K562 (cell line): Measurements from ENCODE around the gene IFFO2. TPM values are rescaled to one million over a fixed set of nuclear protein-coding genes. Genes with fewer than 3 reads are reported as not detected.

Experiments used
- ATAC-seq: fragments of 200-7000 bp; cut with Tn5 transposase; 3 replicates; pipeline ENCODE4 v1.9.1; 2020; ENCODE audit warnings: moderate library complexity
- BruUV-seq: library from RNA; stranded (reverse); fragments of 400-500 nt; replicated peaks from 2 replicates; lab custom pipeline; 2021; lab: Mats Ljungman, UMichigan
- CTCF ChIA-PET: fragments of 300-600 bp; formaldehyde crosslinking; extraction: SDS; loops from one replicate; lab custom pipeline; 2021; ENCODE audit warnings: low intra/inter-chr PET ratio; lab: Yijun Ruan, JAX
- POLR2A ChIA-PET: fragments of 300-600, 350-650 bp; sonication (Branson Sonifier 250); formaldehyde crosslinking; extraction: SDS; loops from one replicate; lab custom pipeline; 2021; ENCODE audit warnings: antibody characterized with exemption, inconsistent platforms; lab: Yijun Ruan, JAX
- DNase-seq, 4 experiments: peaks; one replicate each; pipeline versions ENCODE4 v3.0.0 to v3.0.0-alpha.2; 2011 to 2018; ENCODE audit warnings: low spot score in 3 of 4, mixed read lengths in 3 of 4; ENCODE audit errors: extremely low read depth in 1 of 4
- FAIRE-seq: peaks from 2 replicates; lab custom pipeline; 2011; peaks lifted over from hg19 to GRCh38; lab: Jason Lieb, UNC
- H2AFZ ChIP-seq: 2 replicates; pipeline ENCODE4 v1.6.0; 2011; ENCODE audit warnings: low read depth, low read length, control low read depth, inconsistent platforms
- H3K27ac ChIP-seq: fragments of 200-600 bp; 3 replicates; pipeline ENCODE4 v1.8.0; 2011; ENCODE audit warnings: low read depth, mild to moderate bottlenecking, control low read depth, inconsistent platforms, low read length, moderate library complexity, mixed read lengths; ENCODE audit errors: extremely low read depth
- H3K27me3 ChIP-seq, 2 experiments: fragments of 300-600 bp in 1 of 2; 2 replicates in 1 of 2; 3 replicates in 1 of 2; pipeline versions ENCODE4 v1.6.0 to v1.8.0; 2011; ENCODE audit warnings: inconsistent platforms in 2 of 2, low read length in 2 of 2, mild to moderate bottlenecking in 1 of 2, mixed read lengths in 1 of 2, moderate library complexity in 1 of 2; ENCODE audit not compliant: control insufficient read depth in 2 of 2, insufficient read depth in 2 of 2
- H3K36me3 ChIP-seq: fragments of 300-600 bp; 3 replicates; pipeline ENCODE4 v1.8.0; 2011; ENCODE audit warnings: mild to moderate bottlenecking, low read length, inconsistent platforms; ENCODE audit not compliant: control insufficient read depth, insufficient read depth
- H3K4me1 ChIP-seq, 2 experiments: fragments of 200-600 bp in 1 of 2; replicated peaks in 1 of 2; 2 replicates in 1 of 2; 3 replicates in 1 of 2; pipeline versions ENCODE4 v1.5.1 to v1.8.0; 2011; ENCODE audit warnings: inconsistent platforms in 2 of 2, low read length in 2 of 2, mild to moderate bottlenecking in 1 of 2, mixed read lengths in 1 of 2, moderate library complexity in 1 of 2; ENCODE audit not compliant: control insufficient read depth in 2 of 2, insufficient read depth in 2 of 2
- H3K4me2 ChIP-seq: 2 replicates; pipeline ENCODE4 v1.6.1; 2011; ENCODE audit warnings: low read length, control low read depth, inconsistent platforms, mixed read lengths; ENCODE audit not compliant: insufficient read depth
- H3K4me3 ChIP-seq: fragments of 200-600 bp; sonication (generic), shearing (Covaris generic); 2 replicates; pipeline ENCODE4 v1.5.1; 2016; ENCODE audit warnings: control low read depth, inconsistent platforms
- H3K79me2 ChIP-seq: fragments of 200-600 bp; 3 replicates; pipeline ENCODE4 v1.8.0; 2011; ENCODE audit warnings: low read length, inconsistent platforms; ENCODE audit not compliant: control insufficient read depth, insufficient read depth
- H3K9ac ChIP-seq, 2 experiments: 2 replicates each; pipeline versions ENCODE4 v1.6.0 to v1.6.1; 2011; ENCODE audit warnings: low read depth in 2 of 2, low read length in 2 of 2, control low read depth in 1 of 2, inconsistent platforms in 1 of 2, mild to moderate bottlenecking in 1 of 2, mixed read lengths in 1 of 2; ENCODE audit not compliant: insufficient read depth in 1 of 2
- H3K9me1 ChIP-seq: one replicate; pipeline ENCODE4 v1.6.0; 2011; ENCODE audit warnings: inconsistent platforms, mild to moderate bottlenecking, low read length, moderate library complexity; ENCODE audit not compliant: control insufficient read depth, insufficient read depth
- H3K9me3 ChIP-seq: replicated peaks from 2 replicates; pipeline ENCODE4 v1.5.1; 2011; ENCODE audit warnings: low read depth, low read length, inconsistent platforms; ENCODE audit not compliant: control insufficient read depth, insufficient read depth
- H4K20me1 ChIP-seq: replicated peaks from 2 replicates; pipeline ENCODE4 v1.6.1; 2011; ENCODE audit warnings: low read length, inconsistent platforms, mixed read lengths; ENCODE audit not compliant: control insufficient read depth, insufficient read depth
- CTBP1 ChIP-seq: fragments of 450-650 bp; IDR thresholded peaks from 2 replicates; pipeline ENCODE4 v1.6.1; 2016; ENCODE audit warnings: borderline replicate concordance
- POLR2AphosphoS5 ChIP-seq: IDR thresholded peaks from 2 replicates; pipeline ENCODE4 v1.6.1; 2011; ENCODE audit warnings: mild to moderate bottlenecking, low read depth, low read length, moderate library complexity; ENCODE audit not compliant: control insufficient read depth, insufficient read depth
- PRDM10 ChIP-seq: fragments of 450-650 bp; IDR thresholded peaks from 2 replicates; pipeline ENCODE4 v1.6.1; 2018; ENCODE audit not compliant: partially characterized antibody
- SNRNP70 ChIP-seq: fragments of 200-400 bp; formaldehyde crosslinking; optimal IDR thresholded peaks from 2 replicates; pipeline ENCODE3; 2017; ENCODE audit warnings: low read depth, low read length
- TAF7 ChIP-seq: fragments of 450-650 bp; IDR thresholded peaks from 2 replicates; pipeline ENCODE4 v1.6.1; 2016; ENCODE audit warnings: missing genetic modification characterization, missing compliant biosample characterization
- VEZF1 ChIP-seq: fragments of 200-800 bp; sonication (Bioruptor generic); IDR thresholded peaks from 2 replicates; pipeline ENCODE4 v1.6.1; 2017; ENCODE audit warnings: missing genetic modification characterization, missing compliant biosample characterization
- XRCC3 ChIP-seq: fragments of 450-650 bp; IDR thresholded peaks from 2 replicates; pipeline ENCODE4 v1.6.1; 2017; ENCODE audit warnings: mild to moderate bottlenecking, moderate library complexity
- YBX1 ChIP-seq: fragments of 450-650 bp; IDR thresholded peaks from 2 replicates; pipeline ENCODE4 v1.7.1; 2016; ENCODE audit warnings: mild to moderate bottlenecking
- ZBED1 ChIP-seq: IDR thresholded peaks from 2 replicates; pipeline ENCODE4 v1.6.1; 2014
- ZBTB8A ChIP-seq: fragments of 450-650 bp; IDR thresholded peaks from 2 replicates; pipeline ENCODE4 v1.6.1; 2018; ENCODE audit warnings: mild to moderate bottlenecking, moderate library complexity; ENCODE audit not compliant: partially characterized antibody
- ZKSCAN3 ChIP-seq: fragments of 250-450 bp; sonication (Bioruptor Pico); IDR thresholded peaks from 2 replicates; pipeline ENCODE4 v1.4.0; 2020
- ZNF12 ChIP-seq: sonication (generic); formaldehyde crosslinking; IDR thresholded peaks from 2 replicates; pipeline ENCODE4 v1.4.0; 2020; ENCODE audit warnings: mild to moderate bottlenecking, missing genetic modification reagents
- ZNF395 ChIP-seq: fragments of 200-800 bp; sonication (Bioruptor generic); IDR thresholded peaks from 2 replicates; pipeline ENCODE4 v1.6.1; 2017; ENCODE audit warnings: missing genetic modification characterization, missing compliant biosample characterization
- ZNF639 ChIP-seq, 2 experiments: fragments of 200-800 bp in 1 of 2; sonication (Bioruptor generic) in 1 of 2; sonication (generic) in 1 of 2; formaldehyde crosslinking in 1 of 2; IDR thresholded peaks in 1 of 2; conservative IDR thresholded peaks in 1 of 2; 2 replicates each; pipeline versions ENCODE4 v1.5.0 to v1.6.1; 2016 to 2020; ENCODE audit warnings: missing compliant biosample characterization in 1 of 2, missing genetic modification characterization in 1 of 2, missing genetic modification reagents in 1 of 2
- ZNF75A ChIP-seq: fragments of 450-650 bp; formaldehyde crosslinking; IDR thresholded peaks from 2 replicates; pipeline ENCODE4 v1.4.0; 2020; ENCODE audit warnings: mild to moderate bottlenecking
- WGBS: fragments of 100-300 bp; shearing (Covaris generic); methylation state at CpG from one replicate; pipeline ENCODE4 v1.1.6; 2016; ENCODE audit warnings: low coverage, mixed read lengths; ENCODE audit not compliant: insufficient coverage; ENCODE audit errors: missing lambda C conversion rate; 5-methylcytosine and 5-hydroxymethylcytosine counted together
- in situ Hi-C: fragments of 300-500 bp; cut with MboI; formaldehyde crosslinking; loops from 4 replicates; pipeline ENCODE4 v1.15.0; 2018; ENCODE audit warnings: inconsistent platforms, mixed read lengths
- intact Hi-C: fragments of 100-400 bp; cut with micrococcal nuclease; formaldehyde crosslinking; loops from 2 replicates; pipeline ENCODE4 v1.14.2; 2022
- polyA plus RNA-seq, 8 experiments: library from polyadenylated mRNA; depleted of rRNA in 4 of 8; stranded (reverse) in 5 of 8; unstranded in 3 of 8; fragments of >200 nt; fragmentation: Nextera tagmentation in 2 of 8; fragmentation: Illumina TruSeq in 1 of 8; extraction: Ambion mirVana in 2 of 8; extraction: Trizol in 1 of 8; gene quantifications; 2 replicates each; pipeline versions ENCODE4 v1.2.1 to v1.2.3, GENCODE V29; 2011 to 2014; ENCODE audit warnings: inconsistent platforms in 1 of 8, missing spikeins in 1 of 8
- total RNA-seq, 7 experiments: library from RNA; depleted of rRNA in 6 of 7; stranded (reverse); fragments of >200 nt in 6 of 7; fragmentation: Illumina TruSeq in 2 of 7; extraction: Trizol in 2 of 7; gene quantifications; 2 replicates each; pipeline versions ENCODE4 v1.2.1 to v1.2.3, GENCODE V29; 2011 to 2021; ENCODE audit warnings: low replicate concordance in 1 of 7

IFFO2 gene
- total and polyA plus RNA-seq, 9 of the 15 experiments (the other 6 are each of a cell fraction or from before 2014, with no cell fraction given): 0.15 to 1.0 (median 0.44) TPM; not detected in 2

- no peak overlapping the region for H3K4me3 ChIP-seq
- TF ChIP-seq POLR2AphosphoS5 (no peak), XRCC3 (no peak), SNRNP70 (no peak), ZNF639 (CRISPR knock-in tag; conservative IDR thresholded peaks at IDR 0.05 in 1 of 2, IDR thresholded peaks at IDR 0.05 in 1 of 2) (no peak), ZBTB8A (no peak), ZNF75A (no peak), CTBP1 (no peak), TAF7 (tag) (no peak), ZKSCAN3 (no peak), ZNF12 (CRISPR knock-in tag) (no peak), VEZF1 (CRISPR knock-in tag) (no peak), PRDM10 (no peak), ZBED1 (no peak), YBX1 (no peak), ZNF395 (CRISPR knock-in tag) (no peak)
Observed at GRCh38 chr1:18932879-18933278, 23.6 kb downstream of the IFFO2 start.

More at GRCh38 chr1:18932879-18933278, 23.6 kb downstream of the IFFO2 start:
- intact Hi-C loops (no loop called here), in situ Hi-C loops (no loop called here)
- CTCF ChIA-PET: no interaction called here
- Histone ChIP-seq H3K4me2 (no peak overlapping the region), H3K9me3 (no peaks in the 10 kb centered on the region), H3K4me1 (peaks cover 2 to 3% of the 10 kb centered on the region in 2 experiments; a peak in 3 of 5 replicates), H3K27ac (no peak overlapping the region), H3K79me2 (no peaks in the 10 kb centered on the region), H4K20me1 (peaks cover 9% of the 10 kb centered on the region; the same call in 1 of the 2 replicates), H3K36me3 (no peaks in the 10 kb centered on the region), H2AFZ (no peak overlapping the region), H3K27me3 (peaks cover 13 to 52% of the 10 kb centered on the region in 2 experiments), H3K9me1 (no peaks in the 10 kb centered on the region), H3K9ac (no peak overlapping the region)
- POLR2A ChIA-PET: no interaction called here
- 1% methylated on average over 7 of the region's 7 CpGs for WGBS
- BruUV-seq: no TSS peak
- FAIRE-seq (no peak), ATAC-seq (no peak), DNase-seq (no peak)
